H1 (cell line): Measurements from ENCODE around the gene STYK1. TPM values are rescaled to one million over a fixed set of nuclear protein-coding genes. Genes with fewer than 3 reads are reported as not detected.

Experiments
- BCL11A ChIP-seq, 2 experiments: IDR thresholded peaks; one replicate each; pipeline ENCODE4 v1.6.1; 2011; ENCODE audit warnings: low read depth in 2 of 2, low read length in 2 of 2, mild to moderate bottlenecking in 2 of 2
- CBX5 ChIP-seq: fragments of 300-800, 300-1000 bp; sonication (generic); IDR thresholded peaks from 2 replicates; pipeline ENCODE4 v1.7.1; 2016; ENCODE audit warnings: antibody characterized with exemption, low read length, low read depth
- CBX8 ChIP-seq: fragments of 300-800, 300-1000 bp; sonication (generic); IDR thresholded peaks from 2 replicates; pipeline ENCODE4 v1.7.1; 2016; ENCODE audit warnings: low read depth, low read length, borderline replicate concordance
- CTCF ChIP-seq, 3 experiments: IDR thresholded peaks; 1 replicate in 2 of 3; 2 replicates in 1 of 3; pipeline versions ENCODE4 v1.5.1 to v1.6.1; 2011; ENCODE audit warnings: low read length in 3 of 3, mild to moderate bottlenecking in 3 of 3, inconsistent platforms in 2 of 3, low read depth in 1 of 3, moderate library complexity in 1 of 3; ENCODE audit not compliant: insufficient read depth in 1 of 3; ENCODE audit errors: control extremely low read depth in 1 of 3
- RBBP5 ChIP-seq: IDR thresholded peaks from 2 replicates; pipeline ENCODE4 v1.7.1; 2012; ENCODE audit warnings: low read depth, mild to moderate bottlenecking, inconsistent platforms, low read length, moderate library complexity, borderline replicate concordance
- TAF1 ChIP-seq: IDR thresholded peaks from 2 replicates; pipeline ENCODE4 v1.6.1; 2011; ENCODE audit warnings: mild to moderate bottlenecking, low read depth, low read length
- YY1 ChIP-seq: IDR thresholded peaks from 2 replicates; pipeline ENCODE4 v1.6.1; 2011; ENCODE audit warnings: low read depth, mild to moderate bottlenecking, low read length
- polyA plus RNA-seq, 7 experiments: library from polyadenylated mRNA; depleted of rRNA in 3 of 7; stranded (reverse) in 5 of 7; unstranded in 2 of 7; fragments of >200 nt in 5 of 7; fragments of 200-250 nt in 2 of 7; gene quantifications; 1 replicate in 5 of 7; 2 replicates in 1 of 7; 4 replicates in 1 of 7; pipeline versions ENCODE4 v1.2.1 to v1.2.3, GENCODE V29; 2011 to 2013; ENCODE audit warnings: missing spikeins in 2 of 7, mixed read lengths in 2 of 7
- total RNA-seq: library from RNA; stranded (reverse); fragmentation: NEBNext Ultra II Directional; extraction: Animal tissue kit (Norgen Biotek cat#: 25700); gene quantifications from 2 replicates; pipeline ENCODE4 v1.2.1, GENCODE V29; 2021

The STYK1 gene
- total and polyA plus RNA-seq, 2 of the 8 experiments (the other 6 are each of a cell fraction or from before 2014, with no cell fraction given): 0.38 to 1.1 TPM

DNA sequence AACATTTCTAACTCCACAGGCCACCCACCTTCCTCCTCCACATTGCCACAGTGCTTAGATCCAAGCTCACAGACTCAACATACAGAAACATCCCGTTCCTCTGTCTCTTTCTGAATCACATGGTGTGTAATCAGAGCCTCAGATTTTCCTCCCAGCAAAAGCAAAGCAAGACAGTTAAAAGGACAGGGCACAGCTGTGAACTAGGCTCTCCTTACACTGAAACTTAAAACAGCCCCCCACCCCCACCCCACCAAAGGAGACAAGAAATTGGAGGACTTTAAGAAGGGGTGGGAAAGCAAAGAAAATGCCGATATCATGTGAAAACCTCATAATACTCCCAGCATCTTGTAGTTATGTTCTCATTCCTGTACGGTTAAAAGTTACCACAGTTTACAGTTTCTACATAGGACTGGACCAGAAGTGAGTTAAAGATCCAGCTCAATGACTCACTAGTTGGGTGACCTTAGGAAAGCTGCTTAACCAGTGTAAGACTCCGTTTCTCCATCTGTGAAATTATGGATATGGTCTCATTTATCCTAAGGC is 44.5 kb upstream of the STYK1 start (continued):
- TF ChIP-seq CTCF (IDR thresholded peaks at IDR 0.05; ENCODE audit: control extremely low read depth in 1 of 3, insufficient read depth in 1 of 3, low read depth in 1 of 3, low read length in 3 of 3): no peak
- no peak for TF ChIP-seq CBX5
- no peak for TF ChIP-seq YY1
- no peak for TF ChIP-seq BCL11A (IDR thresholded peaks at IDR 0.05; ENCODE audit: low read depth in 2 of 2, low read length in 2 of 2)
- TF ChIP-seq TAF1: no peak
- no peak for TF ChIP-seq RBBP5
- no peak for TF ChIP-seq CBX8
